ENCODE results near the gene TMEM158.

TMEM158 gene

DNA sequence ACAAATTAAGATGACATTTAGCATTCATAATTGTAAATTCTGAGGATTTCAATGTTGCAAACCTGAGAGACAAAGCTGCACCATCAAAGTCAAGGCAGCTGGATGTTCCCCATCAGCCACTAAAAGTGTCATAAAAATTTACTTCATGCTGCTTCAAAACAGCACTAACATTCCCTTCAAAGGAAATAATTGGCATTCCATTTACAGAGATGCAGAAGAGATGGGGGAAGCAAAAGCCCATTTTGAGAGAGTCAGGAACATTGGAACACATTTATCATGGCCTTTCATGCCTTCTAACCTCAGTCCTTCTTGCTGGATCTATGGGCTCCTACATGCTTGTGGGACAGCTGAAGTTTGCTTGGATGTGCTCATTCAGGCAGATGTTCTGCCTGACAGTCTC, 6.4 kb upstream of the TMEM158 start:
- DNase-seq: no peak

DNA sequence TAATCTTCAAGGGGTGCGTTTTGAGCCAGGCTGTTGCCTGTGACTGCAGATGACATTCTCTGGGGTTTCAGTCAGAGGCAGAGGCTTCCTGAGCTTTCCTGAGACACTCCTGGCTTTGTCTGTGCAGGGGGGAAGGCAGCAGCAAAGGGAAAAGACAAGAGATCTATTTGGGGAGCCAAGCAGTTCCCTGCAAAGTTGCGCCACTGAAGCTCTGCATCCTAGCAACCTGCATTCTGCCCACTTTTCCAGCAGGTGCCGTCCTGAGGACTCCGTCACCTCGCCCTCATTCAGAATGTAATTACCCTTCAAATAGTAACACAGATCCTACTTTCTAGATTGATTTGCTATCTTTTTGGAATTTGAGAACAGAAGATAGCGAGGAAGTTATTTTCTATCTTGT, 1.9 kb upstream of the TMEM158 start:
- peak; percentile 13 for DNase-seq

DNA sequence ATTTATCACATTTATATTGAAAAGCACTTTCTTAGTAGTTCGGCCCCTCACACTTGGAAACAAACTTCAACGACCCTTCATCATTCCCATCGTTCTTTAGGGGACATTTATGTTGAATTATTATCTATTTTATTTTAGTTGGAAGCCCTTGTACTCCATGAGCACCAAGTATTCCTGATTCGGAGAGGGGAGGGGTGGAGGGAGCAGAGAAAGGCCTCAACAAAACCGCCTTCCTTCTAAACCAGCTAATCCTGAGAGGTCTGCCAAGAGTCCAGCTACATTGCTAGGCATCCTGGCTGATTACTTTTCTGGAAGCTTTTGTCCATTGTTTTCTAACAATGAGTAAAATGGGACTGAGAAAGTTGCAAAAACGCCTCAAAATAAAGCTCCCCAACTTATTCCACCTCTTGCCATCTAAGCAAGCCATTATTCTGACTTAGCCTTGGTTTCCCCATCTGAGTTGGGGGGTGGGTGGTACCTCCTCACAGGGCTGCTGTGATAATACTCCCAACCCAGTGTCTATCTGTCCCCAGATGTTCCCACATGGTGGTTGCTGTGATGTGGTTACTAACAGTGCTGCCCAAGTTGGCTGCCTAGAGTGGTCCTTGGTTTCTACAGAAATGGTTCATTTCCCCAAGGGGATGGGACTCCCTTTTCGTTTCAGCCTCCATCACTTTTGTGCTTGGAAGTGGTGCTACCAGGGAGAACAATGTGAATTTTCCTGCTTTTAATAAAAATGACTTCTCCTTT, 1.2 kb upstream of the TMEM158 start:
- DNase-seq: no peak

DNA sequence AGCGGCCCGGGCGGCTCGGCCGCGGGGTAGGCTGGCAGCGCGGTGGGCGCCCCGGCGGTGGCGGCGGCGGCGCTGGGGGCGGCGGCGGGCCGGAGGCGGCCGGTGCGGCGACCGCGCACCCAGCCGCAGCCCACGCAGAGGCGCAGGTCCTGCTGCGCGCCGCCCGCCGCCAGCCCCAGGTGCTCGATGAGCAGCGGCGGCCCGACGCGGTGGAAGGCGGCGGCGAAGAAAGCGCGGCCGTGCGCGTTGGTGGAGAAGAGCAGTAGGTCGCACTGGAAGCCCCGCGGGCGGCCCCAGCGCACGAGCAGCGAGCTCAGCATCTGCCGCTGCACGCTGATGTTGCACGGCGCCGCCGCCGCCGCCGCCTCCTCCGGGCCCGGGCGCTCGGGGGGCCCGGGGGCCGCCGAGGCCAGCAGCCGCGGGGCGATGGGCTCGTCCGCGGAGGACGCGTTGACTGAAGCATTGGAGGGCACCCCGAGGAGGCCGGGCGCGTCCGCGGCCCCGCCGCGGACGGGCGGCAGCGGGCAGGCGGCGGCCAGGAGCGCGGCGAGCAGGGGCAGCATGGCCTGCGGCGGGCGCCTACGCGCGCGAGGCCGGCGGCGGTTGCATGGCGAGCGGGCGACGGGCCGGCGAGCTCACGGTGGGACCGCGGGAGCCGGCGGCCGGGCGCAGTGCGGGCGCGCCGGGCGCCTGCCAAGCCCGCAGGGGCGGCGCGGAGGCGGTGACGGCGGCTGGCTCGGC, 452 bp downstream of the TMEM158 start:
- DNase-seq: no peak

DNA sequence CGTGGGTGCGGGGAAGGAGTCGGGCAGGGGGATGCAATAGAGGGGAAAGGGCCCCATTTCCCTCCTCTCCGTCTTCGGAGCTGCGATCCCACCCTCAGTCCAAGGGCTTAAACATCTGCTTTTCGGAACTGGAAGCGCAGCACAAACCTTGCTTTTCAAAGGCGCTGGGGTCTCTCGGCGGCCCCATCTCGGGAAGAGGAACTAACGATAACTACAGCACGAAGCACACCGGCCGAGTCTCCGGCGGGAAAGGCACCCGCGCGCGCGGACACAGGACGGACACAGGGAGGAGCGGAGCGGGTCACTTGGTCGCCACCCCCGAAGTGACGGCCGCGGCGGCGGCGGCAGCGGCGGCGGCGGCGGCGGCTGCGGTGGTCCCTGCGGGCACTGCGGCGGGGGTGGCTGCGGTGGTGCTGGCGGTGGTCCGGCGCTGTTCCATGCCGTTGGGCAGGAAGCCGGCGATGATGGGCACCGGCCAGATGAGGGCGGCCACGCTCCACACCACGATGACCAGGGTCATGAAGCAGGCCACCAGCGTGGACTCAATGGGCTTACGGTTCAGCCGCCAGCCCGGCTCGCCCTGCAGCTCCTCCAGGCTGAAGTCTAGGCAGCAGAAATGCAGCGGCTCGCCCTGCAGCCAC, 1.1 kb downstream of the TMEM158 start:
- peak; percentile 5 for DNase-seq

DNA sequence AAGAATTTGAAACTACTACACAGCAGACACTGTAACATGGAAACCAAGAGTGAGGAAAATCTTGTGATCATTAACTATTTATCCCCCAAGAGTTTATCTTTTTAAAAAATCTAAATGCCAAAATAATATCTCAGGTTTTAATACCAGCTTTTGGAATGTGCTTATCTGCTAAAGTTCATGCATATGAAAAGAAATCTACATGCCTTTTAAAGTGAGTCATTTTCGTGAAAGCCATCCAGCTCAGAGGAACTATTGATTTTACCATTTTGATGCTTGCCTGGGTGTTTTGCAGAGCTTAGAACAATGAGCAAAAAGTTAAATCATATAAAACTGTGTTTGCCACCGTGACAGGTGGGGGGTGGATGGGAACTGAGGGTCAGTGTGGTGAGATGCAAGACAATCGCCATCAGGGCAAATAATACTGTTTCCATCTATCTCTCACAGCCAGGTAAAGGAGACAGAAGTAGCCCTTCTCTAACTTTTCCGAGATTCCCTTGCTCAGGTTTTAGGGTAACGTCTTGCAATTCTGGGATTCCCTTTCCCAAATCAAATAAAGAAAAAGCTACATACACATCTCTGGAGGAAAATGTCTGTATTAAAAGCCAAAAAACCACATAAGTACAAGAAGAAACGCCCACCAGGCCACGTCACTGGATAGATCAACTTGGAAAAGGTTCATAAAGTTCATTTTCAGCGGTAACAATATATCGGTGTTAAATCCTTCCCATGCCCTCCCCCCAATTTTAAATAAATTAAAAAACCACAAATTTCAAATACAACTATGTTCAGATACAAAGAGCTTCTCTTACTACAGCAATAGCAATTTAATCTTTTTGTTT, 2.0 kb downstream of the TMEM158 start:
- DNase-seq: no peak

DNA sequence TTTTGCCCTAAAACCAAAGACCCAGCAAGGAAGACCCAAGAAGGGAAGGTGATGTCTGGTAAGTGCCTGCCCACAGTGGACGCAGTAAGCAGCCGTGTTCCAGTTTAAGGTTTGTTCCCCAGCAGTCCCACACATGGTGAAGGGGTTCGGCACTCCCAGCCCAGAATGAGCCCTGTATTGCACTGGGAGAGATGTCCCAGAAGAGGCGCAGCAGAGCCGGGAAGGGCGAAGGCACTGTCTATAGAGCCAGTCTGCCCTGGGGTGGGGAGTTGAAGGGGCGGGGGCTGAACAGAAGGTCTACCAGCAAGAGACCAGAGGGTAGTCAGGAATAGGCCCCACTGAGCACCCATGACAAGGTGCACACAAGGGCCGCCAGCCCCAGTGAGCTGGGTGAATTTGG, 6.4 kb downstream of the TMEM158 start:
- no peak for DNase-seq

DNA sequence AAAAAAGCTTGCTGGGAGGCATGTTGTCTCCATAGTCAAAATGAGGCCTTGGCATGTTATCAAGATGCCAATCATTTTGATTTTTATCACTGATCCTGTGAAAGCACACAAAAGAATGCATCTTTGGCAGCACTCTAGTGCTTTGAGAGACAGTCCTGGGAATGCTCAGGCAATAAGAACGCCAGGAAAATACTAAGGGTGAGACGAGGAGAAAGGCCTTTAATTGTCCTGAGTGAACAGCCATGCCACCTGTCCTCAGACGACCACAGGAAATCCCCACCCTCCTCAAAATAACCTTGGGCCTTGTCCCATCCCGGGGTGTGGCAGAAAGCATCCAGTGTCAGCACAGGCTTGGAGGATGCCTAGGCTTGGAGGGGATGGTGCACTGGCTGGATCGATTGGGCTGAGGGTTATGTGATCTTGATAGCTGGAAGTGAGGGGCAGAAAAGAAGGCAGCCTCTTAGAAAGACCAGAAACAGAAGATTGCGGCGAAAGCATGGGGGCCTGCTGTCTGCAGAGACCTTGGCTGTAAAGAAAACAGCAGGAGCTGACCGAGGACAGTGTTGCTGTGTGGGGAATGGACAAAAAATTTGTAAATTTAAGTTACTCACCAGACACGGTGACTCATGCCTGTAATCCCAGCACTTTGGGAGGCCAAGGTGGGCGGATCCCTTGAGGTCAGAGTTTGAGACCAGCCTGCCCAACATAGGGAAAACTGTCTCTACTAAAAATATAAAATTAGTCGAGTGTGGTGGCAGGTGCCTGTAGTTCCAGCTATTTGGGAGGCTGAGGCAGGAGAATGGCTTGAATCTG, 7.3 kb downstream of the TMEM158 start:
- DNase-seq: no peak

DNA sequence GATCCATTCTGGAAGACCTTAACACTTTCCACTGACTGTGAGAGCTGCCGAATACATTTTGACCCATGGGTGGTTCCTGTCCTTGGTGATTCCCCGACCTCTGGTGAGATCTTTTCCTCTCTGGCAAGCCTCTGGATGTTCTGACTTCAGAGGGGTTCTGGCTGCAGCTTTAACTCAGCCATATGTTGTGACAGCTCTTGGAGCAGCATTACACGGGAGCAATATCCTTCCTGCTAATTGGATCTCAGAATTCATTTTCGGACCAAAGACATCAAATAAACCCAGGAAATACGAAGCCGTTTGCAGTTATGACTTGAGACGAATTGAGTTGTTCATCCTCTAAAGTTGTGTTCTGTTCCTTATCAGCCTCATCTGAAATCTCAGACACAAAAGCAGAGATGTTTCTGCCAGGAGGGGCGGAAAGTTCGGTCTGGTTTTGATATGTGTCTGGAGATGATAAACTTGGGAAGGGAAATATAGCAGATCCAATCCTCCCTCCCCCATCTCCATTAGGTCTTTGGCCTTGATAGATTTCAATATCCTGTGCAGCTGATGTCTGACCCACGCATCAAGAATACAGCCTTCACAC, 10.0 kb downstream of the TMEM158 start:
- no peak for DNase-seq

DNA sequence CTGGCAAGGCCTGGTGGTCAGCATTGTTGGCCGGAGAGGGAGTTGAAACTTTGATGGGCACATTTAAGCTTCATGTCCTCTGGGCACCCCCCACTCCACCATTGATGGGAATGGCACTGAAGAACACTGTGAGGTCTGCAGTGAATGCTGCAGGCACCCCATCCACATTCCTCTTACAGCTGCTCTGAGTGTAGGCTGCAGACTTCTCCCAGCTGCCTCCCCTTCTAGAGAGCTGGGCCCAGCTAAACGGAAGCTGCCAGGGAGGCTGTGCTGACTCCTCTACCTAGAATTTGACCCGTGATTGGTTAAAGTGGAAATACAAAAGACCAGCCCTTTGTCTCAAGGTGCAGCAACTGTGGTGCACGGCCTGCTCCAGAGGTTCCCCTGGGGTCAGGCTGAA, 10.6 kb downstream of the TMEM158 start:
- no peak for DNase-seq

DNA sequence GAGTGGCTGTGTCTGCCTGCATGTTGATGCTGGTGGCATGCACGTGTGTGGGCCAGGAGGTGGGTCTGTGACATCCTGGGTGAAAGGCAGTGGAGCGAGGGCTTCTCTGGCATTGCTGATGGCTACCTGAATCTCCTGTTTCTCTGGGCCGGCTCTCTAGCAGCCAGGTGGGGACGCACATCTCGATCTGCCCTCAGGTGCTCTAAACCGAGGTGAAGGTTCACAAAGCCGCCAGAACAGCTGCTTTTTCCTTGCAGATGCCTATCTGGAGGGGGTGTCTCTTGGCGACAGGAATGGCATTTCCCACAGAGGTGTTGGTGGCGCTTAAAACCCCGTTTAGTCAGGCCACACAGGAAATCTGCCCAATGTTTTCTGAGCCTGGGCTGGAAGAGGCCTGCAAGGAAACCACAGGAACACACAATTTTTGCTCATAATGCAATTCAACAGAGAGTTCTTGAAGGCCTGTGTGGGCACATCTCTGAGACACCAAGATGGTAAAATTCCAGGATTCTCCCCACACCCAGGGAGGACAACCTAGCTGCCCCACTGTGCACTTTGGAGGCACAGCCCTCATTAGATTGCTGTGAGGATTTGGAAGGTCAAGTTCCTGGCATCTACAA, 11.9 kb downstream of the TMEM158 start:
- no peak for DNase-seq

DNA sequence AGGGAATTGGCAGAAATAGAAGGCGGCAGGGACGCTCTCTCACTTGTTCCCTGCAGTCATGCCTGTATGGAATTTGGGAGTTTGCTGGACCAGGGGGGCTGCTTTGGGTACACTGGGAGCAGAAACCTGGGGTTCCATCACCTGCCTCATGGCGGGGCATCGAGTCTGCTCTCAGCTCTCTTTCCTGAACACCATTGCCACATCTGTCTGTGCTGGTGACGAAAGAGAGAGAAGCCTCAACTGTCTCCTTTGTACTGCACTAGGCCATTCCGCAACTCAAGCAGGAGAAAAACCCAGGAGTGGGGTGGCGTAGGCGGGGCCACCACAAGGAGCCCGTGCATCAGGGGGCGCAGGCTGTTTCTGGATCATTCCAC, 14.0 kb downstream of the TMEM158 start:
- no peak for DNase-seq

DNA sequence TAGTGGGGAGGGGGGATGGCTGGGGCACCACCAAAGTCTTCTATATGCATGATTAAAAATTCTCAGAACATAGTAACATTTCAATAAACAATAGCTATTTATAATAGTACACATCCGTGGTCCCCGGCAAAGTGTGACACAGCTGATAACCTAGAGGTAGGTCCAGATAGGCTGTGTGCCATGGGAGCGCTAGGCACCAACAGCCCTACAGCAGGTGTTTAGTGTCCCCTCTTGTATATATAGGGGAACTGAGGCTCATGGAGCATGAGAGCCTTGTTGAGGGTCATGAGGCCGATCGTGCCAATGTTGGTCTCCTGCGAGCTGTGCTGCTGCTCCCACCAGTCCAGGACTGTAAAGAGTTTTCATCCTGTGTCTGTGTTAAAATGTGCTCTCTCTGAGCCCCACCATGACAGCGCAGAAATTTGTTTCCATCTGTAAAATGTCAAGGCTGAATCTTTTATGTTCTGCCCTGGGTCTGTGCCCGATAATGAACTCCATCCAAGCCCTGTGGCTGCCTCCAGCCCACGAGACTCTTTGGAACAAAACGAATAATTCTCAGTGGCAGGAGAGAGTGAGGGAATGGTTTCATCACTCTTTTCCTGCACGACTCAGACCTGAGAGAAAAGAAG, 14.5 kb downstream of the TMEM158 start:
- no peak for DNase-seq

DNA sequence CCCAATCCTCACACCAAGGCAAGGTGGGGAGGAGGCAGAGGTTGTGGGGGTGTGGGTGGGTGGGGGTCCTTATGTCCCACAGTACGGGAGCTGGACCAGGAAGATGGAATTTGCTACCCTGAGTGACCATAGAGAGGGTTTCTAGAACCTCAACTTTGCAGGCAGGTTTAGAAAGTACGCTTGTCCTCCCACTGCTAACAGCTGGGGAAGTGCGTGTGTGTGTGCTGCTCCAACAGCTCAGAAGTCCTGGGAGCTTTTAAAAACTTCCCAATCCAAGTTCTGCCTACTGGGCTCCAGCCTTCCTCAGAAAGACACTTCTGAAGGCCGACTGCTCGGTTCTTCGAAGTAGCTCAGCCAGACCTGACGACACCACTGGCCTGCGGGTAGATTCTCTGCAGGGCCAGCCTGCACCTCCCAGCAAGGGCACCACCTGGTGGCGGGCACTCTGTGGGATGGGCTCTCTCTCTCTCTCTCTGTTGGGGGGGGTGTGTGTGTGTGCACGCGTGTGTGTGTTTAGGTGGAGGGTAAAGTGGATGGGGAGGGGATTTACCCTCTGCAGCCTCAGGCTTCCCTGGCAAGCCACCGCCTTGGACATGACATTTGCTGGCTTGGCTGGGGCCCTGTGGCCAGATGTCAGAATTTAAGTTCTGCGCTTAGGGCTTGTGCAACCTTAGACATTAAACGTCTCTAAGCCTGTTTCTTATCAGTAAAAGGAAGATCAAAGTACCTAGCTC, 15.6 kb downstream of the TMEM158 start:
- DNase-seq: peak; percentile 29

DNA sequence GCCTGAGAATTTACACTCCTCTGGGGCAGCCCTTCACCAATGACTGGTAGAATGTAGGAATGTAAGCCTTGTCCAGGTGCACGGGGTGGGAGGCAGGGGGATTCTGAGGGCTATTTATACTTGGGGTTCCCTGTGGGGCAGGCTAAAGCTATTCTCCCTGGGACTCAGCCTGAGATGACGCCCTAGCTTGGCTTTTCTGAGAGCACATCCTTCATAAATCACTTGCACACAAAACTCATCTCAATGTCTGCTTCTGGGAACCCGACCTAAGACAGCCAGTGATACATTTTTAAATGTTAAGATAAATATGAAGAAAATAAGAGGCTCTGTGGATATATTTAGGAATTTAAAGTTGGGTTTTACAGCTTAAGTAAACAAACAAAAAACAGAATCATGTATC, 16.6 kb downstream of the TMEM158 start:
- DNase-seq: no peak

DNA sequence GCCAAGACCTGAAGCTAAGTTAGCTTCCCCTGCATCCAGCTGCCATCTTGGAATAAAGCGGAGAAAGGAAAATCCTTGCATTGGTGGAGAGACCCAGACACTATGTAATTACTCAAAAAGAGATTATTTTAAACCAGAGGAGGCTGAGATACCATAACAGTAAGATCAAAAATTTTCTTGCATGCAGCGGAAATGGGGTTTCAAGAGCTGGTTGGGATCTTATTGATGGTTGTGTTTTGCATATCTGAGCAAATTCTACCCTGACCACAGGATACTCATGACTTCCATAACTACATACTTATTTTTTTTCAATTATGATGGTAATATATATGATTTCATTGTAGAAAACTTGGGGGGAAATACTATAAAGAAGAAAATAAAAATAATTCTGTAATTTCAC, 17.5 kb downstream of the TMEM158 start:
- DNase-seq: no peak

DNA sequence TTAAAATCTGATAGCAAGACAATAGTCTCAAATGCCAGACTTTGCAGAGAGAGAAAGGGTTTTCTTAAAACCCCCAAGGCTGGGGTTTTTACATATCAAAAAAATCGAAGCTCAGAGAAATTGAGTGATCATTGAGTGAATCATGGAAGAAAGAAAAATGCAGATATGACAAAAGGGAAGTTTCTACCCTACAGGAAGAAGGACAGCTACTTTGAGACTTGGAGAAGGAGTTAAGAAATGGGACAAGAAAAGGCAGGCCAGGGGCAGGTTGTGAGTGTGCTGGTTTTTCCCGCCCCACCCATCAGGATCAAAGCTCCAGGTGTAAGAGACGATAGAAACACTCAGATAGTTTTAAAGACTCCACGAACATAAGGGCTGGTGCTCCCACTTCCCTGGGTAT, 18.6 kb downstream of the TMEM158 start:
- DNase-seq: no peak

DNA sequence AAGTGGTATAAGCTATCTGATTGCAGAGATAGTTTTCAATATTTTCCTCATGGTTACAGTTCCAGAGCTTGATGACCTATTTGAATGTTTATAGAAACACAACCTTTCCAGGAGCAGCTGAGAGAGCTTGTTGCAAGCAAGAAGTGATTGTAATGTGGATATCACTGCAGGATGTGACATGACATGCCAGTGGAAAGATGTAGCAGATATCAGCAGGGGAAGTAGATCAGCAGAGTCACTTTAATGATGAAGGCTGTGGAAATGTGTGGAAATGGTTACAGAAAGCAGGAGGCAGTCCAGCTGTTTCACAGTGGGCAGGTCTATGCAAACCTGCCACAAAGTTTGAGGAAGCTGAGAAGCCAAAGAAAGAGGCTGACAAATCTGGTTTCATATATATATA, 21.0 kb downstream of the TMEM158 start:
- DNase-seq: no peak

DNA sequence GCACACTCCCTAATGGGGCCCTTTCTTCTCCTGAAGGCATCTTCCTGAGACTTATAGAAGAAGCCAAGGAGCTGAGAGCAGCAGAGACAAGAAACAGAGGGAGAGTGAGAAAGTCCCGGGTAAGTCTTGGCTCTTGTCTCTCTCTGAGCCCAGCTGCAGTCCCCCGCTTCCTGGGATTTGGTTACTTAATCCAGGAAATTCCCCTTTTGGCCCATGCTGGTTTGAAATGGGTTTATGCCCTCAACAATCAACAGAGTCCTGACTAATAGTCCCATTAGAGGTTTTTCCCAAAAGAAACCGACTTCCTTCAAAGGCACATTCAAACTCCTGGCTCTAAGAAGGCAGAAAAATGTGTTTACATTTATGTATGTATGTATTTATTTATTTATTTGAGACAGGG, 22.0 kb downstream of the TMEM158 start:
- DNase-seq: no peak
